K562 (cell line): ENCODE results near the gene NFATC3.

Experiments used
- BHLHE40 ChIP-seq: IDR thresholded peaks from 2 replicates; pipeline ENCODE4 v1.6.1; 2011; ENCODE audit warnings: low read length, improper control_type of control experiment
- CBX5 ChIP-seq: IDR thresholded peaks from 2 replicates; pipeline ENCODE4 v1.6.1; 2014; ENCODE audit warnings: low read depth, borderline replicate concordance
- CTCF ChIP-seq, 3 experiments: IDR thresholded peaks in 2 of 3; conservative IDR thresholded peaks in 1 of 3; 2 replicates each; pipeline ENCODE4 v1.5.1; 2011 to 2012; ENCODE audit warnings: low read length in 3 of 3, mild to moderate bottlenecking in 3 of 3, control low read depth in 2 of 3, improper control_type of control experiment in 1 of 3, inconsistent platforms in 1 of 3, low read depth in 1 of 3, mixed read lengths in 1 of 3, moderate library complexity in 1 of 3; ENCODE audit not compliant: insufficient read depth in 2 of 3
- E2F4 ChIP-seq: sonication (generic); formaldehyde crosslinking; IDR thresholded peaks from 2 replicates; pipeline ENCODE4 v1.8.0; 2022; ENCODE audit warnings: mild to moderate bottlenecking, low read depth, missing genetic modification reagents
- GATA2 ChIP-seq: sonication (generic); formaldehyde crosslinking; IDR thresholded peaks from 2 replicates; pipeline ENCODE4 v1.4.0; 2020; ENCODE audit warnings: mild to moderate bottlenecking, missing genetic modification reagents
- GTF3C2 ChIP-seq: IDR thresholded peaks from 3 replicates; pipeline ENCODE4 v1.6.1; 2011; ENCODE audit warnings: borderline replicate concordance, mild to moderate bottlenecking, moderate library complexity; ENCODE audit not compliant: insufficient read length; ENCODE audit errors: extremely low read depth
- HCFC1 ChIP-seq: IDR thresholded peaks from 2 replicates; pipeline ENCODE4 v1.6.1; 2012; ENCODE audit warnings: low read depth, low read length, improper control_type of control experiment
- HDAC8 ChIP-seq: fragments of 450-650 bp; IDR thresholded peaks from 2 replicates; pipeline ENCODE4 v1.6.1; 2016; ENCODE audit warnings: mild to moderate bottlenecking, missing genetic modification characterization, moderate library complexity, missing compliant biosample characterization
- KAT2B ChIP-seq: IDR thresholded peaks from one replicate; pipeline ENCODE4 v1.6.1; 2012; ENCODE audit warnings: low read depth, mild to moderate bottlenecking, control low read depth, inconsistent platforms, low read length, moderate library complexity
- MED1 ChIP-seq: sonication (generic); formaldehyde crosslinking; IDR thresholded peaks from 2 replicates; pipeline ENCODE4 v1.8.1; 2023; ENCODE audit warnings: missing genetic modification reagents, borderline replicate concordance
- POU5F1 ChIP-seq: fragments of 150-350 bp; IDR thresholded peaks from 2 replicates; pipeline ENCODE4 v1.6.1; 2014; ENCODE audit warnings: borderline replicate concordance, low read length, low read depth, mild to moderate bottlenecking; ENCODE audit not compliant: partially characterized antibody
- ZBTB33 ChIP-seq: sonication (generic); formaldehyde crosslinking; IDR thresholded peaks from 2 replicates; pipeline ENCODE4 v1.8.1; 2023; ENCODE audit warnings: mild to moderate bottlenecking, missing genetic modification reagents
- ZNF764 ChIP-seq: fragments of 250-450 bp; sonication (Bioruptor Pico); IDR thresholded peaks from 2 replicates; pipeline ENCODE4 v1.4.0; 2020; ENCODE audit warnings: low read depth, mild to moderate bottlenecking, moderate library complexity
- TF ChIP-seq, protein P1 (sequence below): sonication (generic); formaldehyde crosslinking; IDR thresholded peaks from 2 replicates; pipeline ENCODE4 v1.8.1; 2022; ENCODE audit warnings: missing genetic modification reagents

GRCh38 chr16:68187505-68187904 is 102.3 kb downstream of the NFATC3 start:
- TF ChIP-seq ZNF764 (CRISPR knock-in tag) (no peak), GTF3C2 (no peak), GATA2 (CRISPR knock-in tag) (no peak), CBX5 (no peak), MED1 (no peak), KAT2B (no peak), HDAC8 (tag) (no peak), CTCF (IDR thresholded peaks at IDR 0.05 in 2 of 3, conservative IDR thresholded peaks at IDR 0.05 in 1 of 3; ENCODE audit: insufficient read depth in 2 of 3, low read depth in 1 of 3, low read length in 3 of 3) (no peak), POU5F1 (no peak), E2F4 (CRISPR knock-in tag) (no peak), BHLHE40 (no peak), ZBTB33 (CRISPR knock-in tag) (no peak), HCFC1 (no peak)
- TF ChIP-seq, protein P1, sequence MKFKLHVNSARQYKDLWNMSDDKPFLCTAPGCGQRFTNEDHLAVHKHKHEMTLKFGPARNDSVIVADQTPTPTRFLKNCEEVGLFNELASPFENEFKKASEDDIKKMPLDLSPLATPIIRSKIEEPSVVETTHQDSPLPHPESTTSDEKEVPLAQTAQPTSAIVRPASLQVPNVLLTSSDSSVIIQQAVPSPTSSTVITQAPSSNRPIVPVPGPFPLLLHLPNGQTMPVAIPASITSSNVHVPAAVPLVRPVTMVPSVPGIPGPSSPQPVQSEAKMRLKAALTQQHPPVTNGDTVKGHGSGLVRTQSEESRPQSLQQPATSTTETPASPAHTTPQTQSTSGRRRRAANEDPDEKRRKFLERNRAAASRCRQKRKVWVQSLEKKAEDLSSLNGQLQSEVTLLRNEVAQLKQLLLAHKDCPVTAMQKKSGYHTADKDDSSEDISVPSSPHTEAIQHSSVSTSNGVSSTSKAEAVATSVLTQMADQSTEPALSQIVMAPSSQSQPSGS (CRISPR knock-in tag): no peak
